HG03342 (cell line): ENCODE results near the gene SUMO3.

ENCODE experiments used
- ATAC-seq: cut with Tn5 transposase; IDR thresholded peaks from one replicate; pipeline ENCODE4 v1.9.1; 2021; ENCODE audit warnings: mild to moderate bottlenecking, moderate library complexity; ENCODE audit not compliant: unreplicated experiment

The SUMO3 gene

GRCh38 chr21:44817914-44818639 lies at the start of gene SUMO3:
SUMO3 (minus strand) TSS chr21:44818062; CDS start chr21:44817968, 94 bp downstream.
- peak; percentile 57 for ATAC-seq

DNA sequence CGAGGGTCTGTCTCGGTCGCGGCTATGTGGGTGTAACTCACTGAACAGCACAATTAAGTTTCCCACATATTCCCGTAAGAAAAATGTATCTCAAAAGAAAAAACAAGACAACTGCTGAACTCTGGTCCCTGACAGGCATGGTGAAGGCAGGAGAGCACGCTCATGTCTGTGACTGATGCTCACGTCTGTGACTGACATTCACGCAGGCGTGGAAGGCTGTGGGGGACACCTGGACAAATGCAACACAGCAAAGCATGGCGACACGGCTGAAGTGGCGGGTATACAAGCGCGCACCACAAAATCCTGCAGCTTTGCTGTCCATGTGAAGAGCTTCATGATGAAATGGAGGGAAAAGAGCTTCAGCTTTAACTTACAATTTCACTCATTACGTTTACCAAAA lies 49.6 kb upstream of the SUMO3 start:
- no peak for ATAC-seq

- no peak for ATAC-seq
These were observed 48.9 kb upstream of the SUMO3 start for GRCh38 chr21:44866780-44867179.

GRCh38 chr21:44865561-44866280 lies 47.9 kb upstream of the SUMO3 start:
- no peak for ATAC-seq

GRCh38 chr21:44862869-44863685 lies 45.2 kb upstream of the SUMO3 start:
- no peak for ATAC-seq

DNA sequence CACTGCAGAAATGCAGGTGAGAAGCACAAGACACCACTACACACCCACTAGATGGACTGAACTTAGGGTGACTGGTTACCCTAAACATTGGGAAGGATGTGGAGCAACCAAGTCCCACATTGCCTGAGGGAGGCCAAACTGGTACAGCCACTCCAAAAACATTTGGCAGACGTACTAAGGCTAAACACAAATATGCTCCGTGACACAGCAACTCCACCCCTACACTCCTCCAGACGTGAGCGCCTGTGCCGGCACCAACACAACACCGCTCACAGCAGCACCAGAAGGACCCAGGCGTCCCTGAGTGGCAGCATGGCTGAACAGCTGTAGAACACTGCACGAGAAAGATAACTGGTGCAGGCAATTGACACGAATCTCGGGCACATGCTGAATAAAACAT lies 40.9 kb upstream of the SUMO3 start:
- ATAC-seq: no peak

- no peak for ATAC-seq
These were observed 40.4 kb upstream of the SUMO3 start for GRCh38 chr21:44858291-44858690.

DNA sequence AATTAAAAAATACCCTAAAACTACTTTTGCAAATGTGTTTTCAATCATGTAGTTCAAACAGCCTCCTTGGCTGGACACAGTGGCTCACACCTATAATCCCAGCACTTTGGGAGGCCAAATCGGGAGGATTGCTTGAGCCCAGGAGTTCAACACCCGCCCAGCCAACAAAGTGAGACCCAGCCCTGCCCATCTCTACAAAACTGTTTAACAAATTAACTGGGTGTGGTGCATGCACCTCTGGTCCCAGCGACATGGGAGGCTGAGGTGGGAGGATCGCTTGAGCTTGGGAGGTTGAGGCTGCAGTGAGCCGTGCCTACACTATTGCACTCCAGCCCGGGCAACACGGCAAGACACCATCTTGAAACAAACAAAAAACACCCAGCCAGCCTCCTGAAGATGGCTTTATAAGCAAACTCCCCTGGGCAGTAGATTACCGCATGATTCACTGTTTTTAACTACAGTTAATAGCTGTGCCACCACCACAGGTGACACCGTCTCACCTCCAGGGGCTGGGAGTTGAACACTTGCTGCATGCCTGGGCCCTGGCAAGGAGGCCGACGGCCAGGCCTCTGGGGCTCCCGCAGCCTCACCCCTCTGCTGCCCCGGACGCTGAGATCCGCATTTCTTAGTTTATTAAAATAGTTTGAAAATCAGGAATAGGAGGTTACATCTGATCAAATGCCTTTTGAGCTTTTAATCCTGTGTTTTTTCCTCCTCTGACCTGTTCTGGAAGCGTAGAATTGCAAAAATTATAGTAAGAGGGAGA lies 39.4 kb upstream of the SUMO3 start:
- ATAC-seq: no peak

DNA sequence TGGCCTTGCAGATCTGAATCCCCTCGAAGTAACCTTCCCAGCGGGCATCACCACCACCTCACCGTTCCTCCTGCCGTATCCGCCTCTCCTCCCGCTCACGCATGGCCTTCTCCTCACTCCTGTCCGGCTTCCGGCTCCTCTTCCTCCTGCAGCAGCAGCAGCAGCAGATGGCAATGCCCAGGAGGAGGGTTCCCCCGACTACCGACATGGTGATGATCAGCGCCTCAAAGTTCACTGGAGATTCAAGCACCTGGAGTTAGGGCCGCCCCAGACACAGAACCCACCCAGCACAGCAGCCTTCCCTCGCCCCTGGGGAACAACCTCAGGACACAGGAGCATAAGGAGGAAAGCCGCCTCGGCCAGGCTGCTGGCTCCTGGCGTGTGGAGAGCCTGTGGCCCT lies 38.3 kb upstream of the SUMO3 start:
- no peak for ATAC-seq

DNA sequence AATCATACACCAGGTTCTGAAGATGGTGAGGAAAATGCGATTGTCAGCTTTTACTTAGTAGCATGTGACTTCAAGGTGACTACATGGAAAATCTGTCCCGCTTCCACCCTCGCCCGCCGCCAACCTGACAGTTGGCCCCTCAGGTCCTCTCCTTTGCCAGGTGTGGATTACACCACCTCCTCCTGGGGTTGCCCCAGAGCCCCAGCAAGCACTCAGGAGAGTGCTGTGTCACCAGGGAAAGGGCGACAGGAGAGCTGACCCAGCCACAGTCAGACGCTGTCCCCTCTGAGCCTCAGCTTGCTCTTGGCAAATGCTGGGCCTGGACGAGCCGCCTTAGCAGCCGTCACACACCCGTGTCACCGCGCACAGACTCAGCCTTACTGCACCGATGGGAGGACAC lies 37.7 kb upstream of the SUMO3 start:
- no peak for ATAC-seq

- ATAC-seq: no peak
These were observed 37.0 kb upstream of the SUMO3 start for GRCh38 chr21:44854664-44855446.

- ATAC-seq: no peak
These were observed 36.5 kb upstream of the SUMO3 start for GRCh38 chr21:44854391-44854663.

- no peak for ATAC-seq
These were observed 35.9 kb upstream of the SUMO3 start for GRCh38 chr21:44853601-44854390.

- no peak for ATAC-seq
These were observed 33.2 kb upstream of the SUMO3 start for GRCh38 chr21:44850905-44851657.

GRCh38 chr21:44850208-44850800 lies 32.4 kb upstream of the SUMO3 start:
- ATAC-seq: no peak

DNA sequence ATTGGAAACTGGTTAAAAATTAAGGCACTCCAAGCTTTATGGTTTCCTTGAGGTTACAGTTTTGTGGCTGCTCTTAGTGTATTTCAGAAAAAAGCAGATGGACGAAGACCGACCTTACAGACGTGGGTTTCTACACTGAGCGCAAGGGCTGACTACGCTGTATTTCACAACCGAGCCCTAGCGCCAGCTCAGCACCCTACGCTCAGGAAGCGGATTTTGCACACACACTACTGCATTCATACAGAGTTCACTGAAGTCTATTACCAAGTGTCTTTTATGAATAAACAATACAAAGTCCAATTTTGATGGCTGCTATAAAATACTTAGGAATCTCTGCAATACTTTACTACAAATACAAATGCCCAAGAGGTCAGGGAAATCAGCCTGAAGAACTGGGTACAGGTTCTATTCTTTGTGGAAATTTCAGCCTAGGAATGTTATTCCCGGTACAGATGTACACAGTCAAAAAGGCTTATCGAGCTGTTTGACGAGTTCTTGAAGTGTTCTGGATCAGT lies 31.8 kb upstream of the SUMO3 start:
- ATAC-seq: no peak

DNA sequence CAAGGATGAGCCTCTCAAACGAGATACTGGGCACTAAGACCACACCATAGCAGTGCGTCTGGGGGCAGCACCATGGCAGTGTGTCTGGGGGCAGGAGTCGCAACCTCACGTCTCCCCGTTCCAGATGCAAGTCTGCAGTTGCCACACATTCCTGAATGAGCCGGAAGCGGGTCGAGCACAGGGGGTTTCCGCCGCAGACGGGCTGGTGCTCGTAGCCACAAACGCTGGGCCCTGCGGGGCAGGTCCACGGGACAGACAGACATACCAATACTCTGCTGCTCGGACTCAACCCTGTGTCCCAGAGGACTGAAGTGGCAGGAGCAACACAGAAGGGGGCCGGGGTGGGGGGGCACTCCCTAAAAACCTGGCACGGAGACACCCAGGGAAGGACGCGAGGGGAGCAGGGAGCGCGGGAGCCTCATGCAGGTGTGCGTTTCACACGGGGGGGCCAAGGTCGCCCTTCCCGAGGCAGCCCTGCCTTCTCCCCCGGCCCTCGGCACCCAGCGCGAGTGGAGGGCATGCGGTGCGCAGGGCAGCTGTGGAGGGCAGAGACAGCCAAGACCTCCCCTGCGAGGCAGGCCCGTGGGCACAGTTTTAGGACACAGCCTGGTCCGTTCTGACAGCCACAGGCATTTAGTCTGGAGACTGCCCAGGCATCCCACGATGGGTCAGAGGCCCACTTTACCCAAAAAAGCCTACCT lies 31.1 kb upstream of the SUMO3 start:
- ATAC-seq: no peak
